Left lung (tissue), 10 donors: ENCODE data around the gene FRMD1. TPM values are rescaled to one million over a fixed set of nuclear protein-coding genes. Genes with fewer than 3 reads are reported as not detected.

Experiments
- ATAC-seq: fragments of 200-7000 bp; cut with Tn5 transposase; one replicate; pipeline ENCODE4 v1.9.1; 2020; ENCODE audit warnings: moderate library complexity
- DNase-seq, 4 donors: peaks; one replicate each; pipeline ENCODE4 v3.0.0-alpha.2; 2013 to 2020
- H3K27ac ChIP-seq, 2 donors: fragments of 200-600 bp; sonication (generic) in 1 of 2; one replicate each; pipeline versions ENCODE4 v1.5.0 to v1.8.0; 2020 to 2021
- H3K27me3 ChIP-seq, 2 donors: fragments of 200-600 bp; sonication (generic) in 1 of 2; one replicate each; pipeline versions ENCODE4 v1.5.0 to v1.8.0; 2020 to 2021
- H3K36me3 ChIP-seq, 2 donors: fragments of 200-600 bp; sonication (generic) in 1 of 2; one replicate each; pipeline versions ENCODE4 v1.5.0 to v1.8.0; 2020 to 2021
- H3K4me1 ChIP-seq, 2 donors: fragments of 200-600 bp; one replicate each; pipeline ENCODE4 v1.8.0; 2021
- H3K4me3 ChIP-seq, 2 donors: fragments of 200-600 bp; sonication (generic) in 1 of 2; one replicate each; pipeline versions ENCODE4 v1.5.0 to v1.8.0; 2020 to 2021; ENCODE audit warnings: mild to moderate bottlenecking in 1 of 2
- H3K9me3 ChIP-seq, 2 donors: fragments of 200-600 bp; sonication (generic) in 1 of 2; one replicate each; pipeline versions ENCODE4 v1.5.0 to v1.8.0; 2020 to 2021
- intact Hi-C, 2 donors: fragments of 100-400 bp; cut with DNase I; formaldehyde crosslinking; loops; one replicate each; pipeline versions ENCODE4 v1.11.2 to v1.14.2; 2022
- polyA plus RNA-seq, 6 donors: library from polyadenylated mRNA; unstranded; fragments of 120-200 nt; gene quantifications; one replicate each; pipeline ENCODE4 v1.2.1, GENCODE V29; 2013; ENCODE audit not compliant: insufficient read length in 6 of 6
- total RNA-seq, 2 donors: library from RNA; stranded (reverse); fragmentation: NEBNext Ultra II Directional; extraction: Animal tissue kit (Norgen Biotek cat#: 25700); gene quantifications; one replicate each; pipeline ENCODE4 v1.2.1, GENCODE V29; 2021
- TF ChIP-seq, protein P1 (sequence below), 2 donors: fragments of 200-600 bp; sonication (generic) in 1 of 2; IDR thresholded peaks; one replicate each; pipeline versions ENCODE4 v1.5.0 to v1.8.0; 2021; ENCODE audit warnings: antibody characterized with exemption in 2 of 2
- donor health status: DM: no; HTN: yes; CAD: no.
- donor health status: DM: no; HTN: no; CAD: no.

Gene FRMD1
- total and polyA plus RNA-seq, 8 donors = 3.4 to 7.2 (median 6.0) TPM; not detected in 2

DNA sequence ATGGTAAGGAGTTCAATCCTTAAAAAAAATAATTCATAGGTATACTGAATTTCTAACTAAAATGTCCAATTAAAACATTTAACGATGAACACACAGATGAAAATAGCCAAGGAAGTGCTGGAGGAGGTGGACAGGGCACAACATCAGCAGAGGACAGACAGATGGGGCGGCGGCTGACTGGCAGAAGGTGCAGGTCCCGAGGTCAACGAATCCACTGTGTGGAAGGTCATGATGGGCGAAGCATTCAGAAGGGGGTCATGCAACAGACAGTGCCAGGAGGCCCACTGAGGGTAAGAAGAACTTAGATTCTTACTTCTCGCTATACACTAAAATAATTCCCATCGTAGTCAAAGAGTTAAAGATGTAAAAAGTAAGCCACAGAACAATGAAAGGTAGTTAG lies 34.2 kb upstream of the FRMD1 start:
- Histone ChIP-seq H3K27me3 (no peaks in the 10 kb centered on the region), H3K4me1 (no peaks in the 10 kb centered on the region), H3K27ac (no peak overlapping the region), H3K4me3 (no peak overlapping the region), H3K36me3 (no peaks in the 10 kb centered on the region), H3K9me3 (no peaks in the 10 kb centered on the region)
- TF ChIP-seq, protein P1, sequence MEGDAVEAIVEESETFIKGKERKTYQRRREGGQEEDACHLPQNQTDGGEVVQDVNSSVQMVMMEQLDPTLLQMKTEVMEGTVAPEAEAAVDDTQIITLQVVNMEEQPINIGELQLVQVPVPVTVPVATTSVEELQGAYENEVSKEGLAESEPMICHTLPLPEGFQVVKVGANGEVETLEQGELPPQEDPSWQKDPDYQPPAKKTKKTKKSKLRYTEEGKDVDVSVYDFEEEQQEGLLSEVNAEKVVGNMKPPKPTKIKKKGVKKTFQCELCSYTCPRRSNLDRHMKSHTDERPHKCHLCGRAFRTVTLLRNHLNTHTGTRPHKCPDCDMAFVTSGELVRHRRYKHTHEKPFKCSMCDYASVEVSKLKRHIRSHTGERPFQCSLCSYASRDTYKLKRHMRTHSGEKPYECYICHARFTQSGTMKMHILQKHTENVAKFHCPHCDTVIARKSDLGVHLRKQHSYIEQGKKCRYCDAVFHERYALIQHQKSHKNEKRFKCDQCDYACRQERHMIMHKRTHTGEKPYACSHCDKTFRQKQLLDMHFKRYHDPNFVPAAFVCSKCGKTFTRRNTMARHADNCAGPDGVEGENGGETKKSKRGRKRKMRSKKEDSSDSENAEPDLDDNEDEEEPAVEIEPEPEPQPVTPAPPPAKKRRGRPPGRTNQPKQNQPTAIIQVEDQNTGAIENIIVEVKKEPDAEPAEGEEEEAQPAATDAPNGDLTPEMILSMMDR (IDR thresholded peaks at IDR 0.05) = no peak
- ATAC-seq (no peak), DNase-seq (peak in 2 of 4 donors; percentile 21 to 37)
- intact Hi-C loops = no loop called here

DNA sequence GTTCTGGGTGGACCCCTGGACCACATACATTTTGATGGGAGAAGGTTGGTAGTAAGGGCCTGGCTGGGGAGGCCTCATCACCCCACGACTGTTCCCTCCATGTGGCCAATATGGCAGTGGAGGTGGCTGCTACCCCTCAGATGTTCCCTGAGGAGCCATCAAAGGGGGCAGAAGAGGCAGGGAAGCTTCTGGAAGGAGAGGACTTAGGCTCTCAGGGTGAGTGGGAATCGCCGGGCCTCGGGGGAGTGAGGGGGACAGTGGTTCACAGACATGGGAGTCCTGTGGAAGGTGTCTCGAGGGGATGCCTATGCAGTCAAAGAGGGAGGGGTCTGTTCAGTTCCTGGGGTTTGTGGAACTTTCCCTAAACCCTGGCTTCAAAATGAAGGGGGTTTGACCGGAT lies 32.9 kb upstream of the FRMD1 start:
- DNase-seq (no peak), ATAC-seq (no peak)
- TF ChIP-seq, protein P1 (IDR thresholded peaks at IDR 0.05) = no peak
- intact Hi-C loops = no loop called here
- no peaks in the 10 kb centered on the region for H3K36me3 ChIP-seq
- no peaks in the 10 kb centered on the region for H3K9me3 ChIP-seq
- H3K27me3 ChIP-seq = no peaks in the 10 kb centered on the region
- H3K27ac ChIP-seq = no peak overlapping the region
- H3K4me3 ChIP-seq = no peak overlapping the region
- no peaks in the 10 kb centered on the region for H3K4me1 ChIP-seq

DNA sequence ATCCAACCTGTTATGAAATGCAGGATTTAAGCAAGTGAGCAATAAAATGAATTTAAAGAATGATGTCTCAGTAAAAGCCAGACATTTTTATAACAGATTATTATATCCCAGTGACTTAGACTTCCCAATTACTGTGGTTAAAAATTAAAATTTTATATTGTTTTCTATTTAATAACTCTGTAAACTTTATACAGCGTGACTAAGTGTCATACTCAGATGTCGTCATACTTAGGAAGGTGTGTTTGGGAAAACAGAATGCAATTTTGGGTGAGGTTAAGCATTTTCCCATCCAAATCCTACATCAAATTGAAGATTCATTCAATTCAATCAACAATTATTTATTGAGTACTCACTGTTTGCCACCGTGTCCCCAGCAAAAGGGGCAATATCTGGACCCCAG lies 31.4 kb upstream of the FRMD1 start:
- Histone ChIP-seq H3K27me3 (no peaks in the 10 kb centered on the region), H3K4me1 (no peaks in the 10 kb centered on the region), H3K36me3 (no peaks in the 10 kb centered on the region), H3K4me3 (no peak overlapping the region), H3K9me3 (no peaks in the 10 kb centered on the region), H3K27ac (no peak overlapping the region)
- TF ChIP-seq, protein P1 (IDR thresholded peaks at IDR 0.05) = no peak
- intact Hi-C loops = no loop called here
- DNase-seq (no peak), ATAC-seq (no peak)

DNA sequence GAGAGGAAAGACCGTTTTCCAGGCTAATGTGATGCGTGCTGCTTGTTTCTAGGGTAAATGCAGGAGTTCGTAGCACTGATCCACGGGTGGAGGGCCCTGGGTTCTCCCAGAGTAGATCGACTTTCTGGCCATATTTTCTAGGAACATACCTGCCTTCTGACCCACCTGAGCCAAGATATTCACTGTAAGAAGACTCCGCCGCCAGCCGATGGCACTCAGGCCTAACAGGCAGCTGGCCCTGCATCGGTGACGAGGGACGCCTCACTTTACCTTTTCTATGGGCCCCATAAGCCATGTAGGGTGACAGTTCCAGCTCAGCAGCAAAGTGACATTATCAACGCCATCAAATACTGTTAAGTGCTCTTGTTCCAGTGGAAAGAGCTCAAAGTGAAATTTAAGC lies 30.2 kb upstream of the FRMD1 start:
- intact Hi-C loops = no loop called here
- H3K4me1 ChIP-seq = no peaks in the 10 kb centered on the region
- H3K27me3 ChIP-seq = peaks cover 0 to 9% of the 10 kb centered on the region in 2 donors
- no peak for DNase-seq
- no peaks in the 10 kb centered on the region for H3K36me3 ChIP-seq
- H3K9me3 ChIP-seq = no peaks in the 10 kb centered on the region
- TF ChIP-seq, protein P1 (IDR thresholded peaks at IDR 0.05) = no peak
- no peak for ATAC-seq
- H3K27ac ChIP-seq = no peak overlapping the region
- H3K4me3 ChIP-seq = no peak overlapping the region

DNA sequence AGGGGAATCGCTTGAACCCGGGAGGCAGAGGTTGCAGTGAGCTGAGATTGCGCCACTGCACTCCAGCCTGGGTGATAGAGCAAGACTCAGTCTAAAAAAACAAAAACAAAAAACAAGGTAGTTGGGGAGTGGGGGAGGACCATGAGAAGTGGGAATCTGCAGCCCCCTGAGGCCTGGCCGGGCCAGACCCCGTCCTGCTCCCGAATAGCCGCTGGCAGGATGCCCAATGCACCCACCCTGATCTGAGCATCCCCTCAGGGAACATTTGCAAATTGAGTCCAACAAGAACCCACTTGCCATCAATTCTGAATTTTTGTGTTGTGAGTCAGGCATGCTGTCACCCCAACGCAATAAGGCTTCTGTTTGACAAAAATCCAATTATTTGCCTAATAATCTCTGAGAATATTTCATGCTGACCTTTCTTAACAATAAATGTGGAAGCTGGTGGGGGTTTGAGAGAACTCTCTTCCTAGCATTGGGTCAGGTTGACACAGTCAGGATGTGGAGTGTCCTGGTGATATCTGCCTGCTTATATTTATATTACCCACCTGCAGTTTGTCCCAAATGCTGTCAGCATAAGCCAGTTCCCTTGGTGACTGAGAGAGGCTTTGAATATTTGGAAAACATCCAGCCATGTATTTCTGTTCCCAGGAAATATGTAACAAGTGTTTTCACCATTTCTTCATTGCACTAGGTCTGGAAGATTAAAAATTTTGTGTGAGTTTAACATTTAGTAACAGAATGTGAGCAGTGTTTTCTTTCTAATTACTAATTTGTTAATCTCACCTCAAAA lies 28.4 kb upstream of the FRMD1 start:
- no peak overlapping the region for H3K4me3 ChIP-seq
- no peaks in the 10 kb centered on the region for H3K4me1 ChIP-seq
- ATAC-seq (no peak), DNase-seq (peak in 2 of 4 donors; percentile 33 to 57)
- H3K9me3 ChIP-seq = no peaks in the 10 kb centered on the region
- no peaks in the 10 kb centered on the region for H3K36me3 ChIP-seq
- intact Hi-C loops = no loop called here
- H3K27ac ChIP-seq = no peak overlapping the region
- peaks cover 12 to 26% of the 10 kb centered on the region in 2 donors for H3K27me3 ChIP-seq
- TF ChIP-seq, protein P1 (IDR thresholded peaks at IDR 0.05) = no peak
